ENCODE measurements around the gene FAM72B.
"Not testable (repeated sequence)": the region's sequence is repeated elsewhere in the genome, so short reads cannot be mapped to it uniquely, and the experiment has no call there.

Gene FAM72B

DNA sequence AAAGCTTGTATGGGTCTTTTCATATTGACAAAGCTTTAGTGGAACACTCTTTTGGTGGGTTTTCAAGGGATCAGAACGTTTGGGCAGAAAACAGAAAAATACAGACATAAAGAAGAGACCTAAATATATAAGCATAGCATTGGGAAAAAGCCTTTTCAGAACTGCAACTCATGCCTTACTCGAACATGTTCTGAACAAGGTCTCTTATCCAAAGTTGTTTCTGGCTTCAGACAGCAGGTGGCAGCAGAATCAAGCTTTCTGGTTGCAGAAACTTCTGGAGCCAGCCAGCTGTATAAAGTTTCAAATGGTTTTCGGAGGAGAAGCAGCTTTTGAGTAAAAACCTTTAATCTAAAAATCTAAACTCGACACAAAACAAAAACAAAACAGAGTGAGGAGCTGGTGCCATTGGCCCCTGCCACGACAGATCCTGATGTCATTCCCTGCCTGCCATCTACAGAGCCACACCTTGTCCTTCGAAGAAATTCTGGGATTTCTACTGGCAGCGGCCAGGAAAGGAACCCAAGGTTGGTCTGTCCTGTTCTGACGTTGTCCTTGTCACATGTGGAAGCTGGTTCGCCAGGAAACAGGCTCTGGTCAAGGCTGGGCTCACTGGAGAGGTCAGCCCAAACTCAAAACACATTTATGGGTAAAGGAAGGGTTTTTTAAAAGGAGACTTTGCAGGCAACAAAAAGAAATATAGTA, 35.5 kb downstream of the FAM72B start:
- DNase-seq: not testable (repeated sequence)

GRCh38 chr1:121140393-121140792, 43.7 kb downstream of the FAM72B start:
- DNase-seq: not testable (repeated sequence)

GRCh38 chr1:121131494-121131893, 52.6 kb downstream of the FAM72B start:
- not testable (repeated sequence) for DNase-seq

DNA sequence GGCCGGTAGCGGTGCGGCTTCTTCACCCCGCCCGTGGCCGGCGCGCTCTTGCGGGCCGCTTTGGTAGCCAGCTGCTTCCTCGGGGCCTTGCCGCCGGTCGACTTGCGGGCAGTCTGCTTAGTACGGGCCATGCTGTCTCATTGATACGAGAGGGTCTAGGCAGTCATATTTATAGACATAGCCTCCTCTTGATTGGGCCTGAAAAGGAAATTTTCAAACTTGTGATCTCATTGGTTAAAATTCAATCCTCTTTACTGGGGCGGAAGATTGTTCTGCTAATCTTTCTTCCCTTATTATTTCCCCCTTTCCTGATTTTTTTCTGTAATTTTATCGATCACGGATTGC, 65.7 kb downstream of the FAM72B start:
- DNase-seq: not testable (repeated sequence)
